CD4-positive, CD25-positive, alpha-beta regulatory T cell (primary cell): ENCODE data around the gene ASPN. TPM values are rescaled to one million over a fixed set of nuclear protein-coding genes. Genes with fewer than 3 reads are reported as not detected.

Experiments used
- ATAC-seq, 2 donors: fragments of 150-1000 bp; cut with Tn5 transposase; one replicate each; pipeline ENCODE4 v1.10.0; 2021; ENCODE audit warnings: low read depth in 2 of 2, moderate number of reproducible peaks in 2 of 2, moderate library complexity in 1 of 2
- DNase-seq, 3 donors: peaks; one replicate each; pipeline versions ENCODE4 v3.0.0 to v3.0.0-alpha.2; 2012 to 2022; ENCODE audit warnings: mixed read lengths in 1 of 3
- H3K27ac ChIP-seq: one replicate; pipeline ENCODE4 v1.7.0; 2013; ENCODE audit warnings: mild to moderate bottlenecking, low read length; ENCODE audit not compliant: insufficient read depth, poor library complexity, severe bottlenecking
- H3K27me3 ChIP-seq: one replicate; pipeline ENCODE4 v1.7.0; 2013; ENCODE audit warnings: low read length; ENCODE audit not compliant: control insufficient read depth, insufficient read depth
- H3K36me3 ChIP-seq: one replicate; pipeline ENCODE4 v1.7.0; 2013; ENCODE audit warnings: mild to moderate bottlenecking, low read length, moderate library complexity; ENCODE audit not compliant: control insufficient read depth, insufficient read depth
- H3K4me1 ChIP-seq: 2 replicates; pipeline ENCODE4 v1.7.0; 2013; ENCODE audit warnings: mild to moderate bottlenecking, low read length; ENCODE audit not compliant: insufficient read depth, control insufficient read depth, poor library complexity, severe bottlenecking
- H3K4me3 ChIP-seq: one replicate; pipeline ENCODE4 v1.7.0; 2013; ENCODE audit warnings: low read depth, mild to moderate bottlenecking, low read length, moderate library complexity
- H3K9me3 ChIP-seq, 2 experiments: 1 replicate in 1 of 2; 2 replicates in 1 of 2; pipeline ENCODE4 v1.7.0; 2013; ENCODE audit warnings: low read length in 2 of 2, mild to moderate bottlenecking in 1 of 2, moderate library complexity in 1 of 2; ENCODE audit not compliant: control insufficient read depth in 2 of 2
- H3K27ac Mint-ChIP-seq, 3 donors: one replicate each; pipeline ENCODE4 v1.8.0; 2020 to 2022; ENCODE audit warnings: mild to moderate bottlenecking in 3 of 3, mixed read lengths in 3 of 3, moderate library complexity in 2 of 3
- H3K27me3 Mint-ChIP-seq: one replicate; pipeline ENCODE4 v1.8.0; 2022; ENCODE audit warnings: mild to moderate bottlenecking, mixed read lengths
- H3K36me3 Mint-ChIP-seq: one replicate; pipeline ENCODE4 v1.8.0; 2020; ENCODE audit warnings: mixed read lengths
- H3K4me1 Mint-ChIP-seq, 4 donors: one replicate each; pipeline ENCODE4 v1.8.0; 2020 to 2022; ENCODE audit warnings: mixed read lengths in 4 of 4, mild to moderate bottlenecking in 1 of 4
- H3K4me3 Mint-ChIP-seq, 4 donors: one replicate each; pipeline ENCODE4 v1.8.0; 2020 to 2022; ENCODE audit warnings: mild to moderate bottlenecking in 4 of 4, mixed read lengths in 4 of 4, moderate library complexity in 3 of 4
- H3K9me3 Mint-ChIP-seq, 7 donors: one replicate each; pipeline ENCODE4 v1.8.0; 2020 to 2022; ENCODE audit warnings: mixed read lengths in 7 of 7, mild to moderate bottlenecking in 3 of 7, moderate library complexity in 2 of 7
- polyA plus RNA-seq, 4 donors: library from polyadenylated mRNA; unstranded; fragments of 300-500 nt; fragmentation: Illumina TruSeq; gene quantifications; one replicate each; pipeline ENCODE4 v1.2.3, GENCODE V29; 2021
- total RNA-seq: library from RNA; stranded (reverse); gene quantifications from one replicate; pipeline ENCODE4 v1.2.3, GENCODE V29; 2022

Gene ASPN
- total and polyA plus RNA-seq, 5 donors from 2014 or later = not detected

DNA sequence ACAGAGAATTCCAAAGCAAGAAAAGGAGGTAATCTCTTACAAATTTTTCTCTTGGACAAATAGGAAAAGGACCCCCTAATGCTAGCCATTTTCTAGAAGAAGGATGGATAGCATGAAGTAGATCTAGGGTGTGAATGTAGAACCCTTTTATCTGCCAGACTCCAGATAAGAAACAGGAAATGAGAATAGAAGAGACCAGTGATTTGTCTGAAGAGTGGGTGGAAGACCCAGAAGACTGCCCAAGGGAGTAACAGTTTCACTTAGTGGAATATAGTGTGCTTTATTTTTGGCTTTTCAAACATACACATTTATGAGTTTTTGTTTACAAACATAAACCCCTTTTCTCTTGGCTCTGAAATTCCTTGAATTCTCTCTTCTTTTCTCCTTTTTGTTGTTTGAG, 28.4 kb upstream of the ASPN start:
- Mint-ChIP-seq H3K4me1 (no peaks in the 10 kb centered on the region), H3K4me3 (no peak overlapping the region), H3K36me3 (no peaks in the 10 kb centered on the region), H3K27ac (no peak overlapping the region), H3K27me3 (no peaks in the 10 kb centered on the region), H3K9me3 (no peaks in the 10 kb centered on the region)
- no peak for DNase-seq
- Histone ChIP-seq H3K36me3 (no peaks in the 10 kb centered on the region), H3K4me1 (no peaks in the 10 kb centered on the region), H3K9me3 (no peaks in the 10 kb centered on the region), H3K4me3 (no peak overlapping the region), H3K27ac (no peak overlapping the region), H3K27me3 (no peaks in the 10 kb centered on the region)
- no peak for ATAC-seq

DNA sequence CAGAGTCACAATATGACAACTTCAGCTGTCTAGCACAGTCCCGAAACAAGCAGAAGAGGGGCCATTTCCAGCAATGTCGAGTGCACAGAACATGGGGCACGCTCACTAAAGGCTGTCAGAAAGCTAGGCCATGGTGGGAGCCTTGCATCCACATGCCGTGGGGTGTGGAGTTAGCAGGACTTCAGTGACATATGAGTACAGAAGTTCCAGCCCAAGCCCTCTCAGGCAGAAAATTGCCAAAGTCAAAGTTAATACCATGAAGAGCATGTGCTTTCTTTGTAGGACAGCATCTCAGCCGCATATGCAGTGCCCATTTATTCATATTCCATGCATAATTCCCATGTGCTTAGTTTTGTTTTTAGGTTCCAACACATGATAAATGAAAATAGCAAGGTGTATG, 26.7 kb upstream of the ASPN start:
- no peak overlapping the region for H3K27ac Mint-ChIP-seq
- Histone ChIP-seq H3K27ac (no peak overlapping the region), H3K9me3 (no peaks in the 10 kb centered on the region), H3K4me3 (no peak overlapping the region), H3K4me1 (no peaks in the 10 kb centered on the region), H3K36me3 (no peaks in the 10 kb centered on the region), H3K27me3 (no peaks in the 10 kb centered on the region)
- no peak overlapping the region for H3K4me3 Mint-ChIP-seq
- H3K36me3 Mint-ChIP-seq = no peaks in the 10 kb centered on the region
- H3K4me1 Mint-ChIP-seq = no peaks in the 10 kb centered on the region
- H3K27me3 Mint-ChIP-seq = no peaks in the 10 kb centered on the region
- H3K9me3 Mint-ChIP-seq = no peaks in the 10 kb centered on the region
- no peak for ATAC-seq
- DNase-seq = no peak

DNA sequence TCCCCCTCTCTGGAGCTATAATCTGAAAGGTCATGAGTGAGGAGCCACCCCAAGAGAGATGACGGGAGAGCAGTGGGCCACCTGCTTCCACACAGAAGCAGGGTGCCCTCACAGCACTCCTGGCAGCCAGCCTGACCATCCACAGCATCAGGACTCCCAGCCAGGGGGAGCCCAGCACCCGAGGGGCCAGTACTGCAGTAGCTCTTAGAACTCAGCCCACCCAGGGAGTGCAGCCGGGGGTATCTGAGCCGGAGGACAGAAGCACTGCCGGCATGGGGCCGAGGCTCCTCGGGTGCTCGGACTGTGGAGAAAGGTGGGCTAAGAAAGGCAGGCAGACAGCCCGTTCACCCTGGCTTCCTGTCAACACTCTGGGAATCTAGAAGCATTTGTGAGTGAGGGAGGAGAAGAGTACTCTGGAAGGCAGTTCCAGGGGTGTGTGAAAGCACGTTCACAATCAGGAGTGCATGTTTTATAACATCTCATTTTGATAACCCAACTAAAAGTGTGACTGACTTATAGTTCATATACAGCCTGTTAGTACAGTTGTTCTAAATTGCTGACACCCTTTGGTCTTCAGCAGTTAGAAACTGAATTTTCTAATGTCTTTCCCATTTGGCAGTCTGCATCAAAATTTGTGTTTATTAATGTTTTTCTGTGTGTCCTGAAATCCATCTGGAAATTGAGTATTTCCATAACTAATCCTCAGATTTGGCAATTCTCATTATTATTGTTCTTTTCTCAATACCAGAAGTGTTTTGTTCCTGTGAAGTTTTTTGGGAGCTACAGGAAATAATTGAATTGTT, 25.9 kb upstream of the ASPN start:
- ATAC-seq = no peak
- H3K4me1 ChIP-seq = no peaks in the 10 kb centered on the region

DNA sequence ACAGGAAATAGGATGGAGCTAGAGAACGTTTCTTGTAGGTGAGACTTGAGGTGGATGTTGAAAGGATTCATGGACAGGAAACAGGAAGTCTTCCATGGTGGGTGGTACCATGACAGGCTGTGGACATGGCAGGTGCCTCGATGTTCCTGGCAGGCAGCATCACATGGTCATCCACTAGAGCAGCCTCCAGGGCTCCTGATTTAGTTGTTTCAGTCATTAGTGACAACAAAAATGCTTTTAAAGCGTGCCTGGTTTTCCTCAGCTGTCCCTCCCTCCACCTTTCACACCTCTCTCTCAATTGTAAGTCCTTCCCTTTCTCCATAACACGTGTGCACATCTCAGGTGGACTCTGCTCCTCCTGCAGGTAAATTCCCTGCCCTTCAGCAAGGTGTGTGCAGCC, 25.2 kb upstream of the ASPN start:
- Mint-ChIP-seq H3K4me1 (no peaks in the 10 kb centered on the region), H3K27ac (peak overlapping the region in 1 of 3 donors; percentile 71), H3K27me3 (no peaks in the 10 kb centered on the region), H3K36me3 (no peaks in the 10 kb centered on the region), H3K9me3 (no peaks in the 10 kb centered on the region), H3K4me3 (no peak overlapping the region)
- no peak overlapping the region for H3K27ac ChIP-seq
- H3K4me3 ChIP-seq = no peak overlapping the region
- H3K9me3 ChIP-seq = no peaks in the 10 kb centered on the region
- ATAC-seq (no peak), DNase-seq (no peak)
- H3K36me3 ChIP-seq = no peaks in the 10 kb centered on the region
- H3K4me1 ChIP-seq = no peaks in the 10 kb centered on the region
- H3K27me3 ChIP-seq = no peaks in the 10 kb centered on the region

More for the DNA sequence above, 25.9 kb upstream of the ASPN start:
- Histone ChIP-seq H3K27ac (no peak overlapping the region), H3K27me3 (no peaks in the 10 kb centered on the region), H3K9me3 (no peaks in the 10 kb centered on the region), H3K4me3 (no peak overlapping the region), H3K36me3 (no peaks in the 10 kb centered on the region)
- no peaks in the 10 kb centered on the region for H3K4me1 Mint-ChIP-seq
- H3K4me3 Mint-ChIP-seq = no peak overlapping the region
- H3K27me3 Mint-ChIP-seq = no peaks in the 10 kb centered on the region
- no peak overlapping the region for H3K27ac Mint-ChIP-seq
- no peaks in the 10 kb centered on the region for H3K36me3 Mint-ChIP-seq
- DNase-seq = no peak
- H3K9me3 Mint-ChIP-seq = no peaks in the 10 kb centered on the region

DNA sequence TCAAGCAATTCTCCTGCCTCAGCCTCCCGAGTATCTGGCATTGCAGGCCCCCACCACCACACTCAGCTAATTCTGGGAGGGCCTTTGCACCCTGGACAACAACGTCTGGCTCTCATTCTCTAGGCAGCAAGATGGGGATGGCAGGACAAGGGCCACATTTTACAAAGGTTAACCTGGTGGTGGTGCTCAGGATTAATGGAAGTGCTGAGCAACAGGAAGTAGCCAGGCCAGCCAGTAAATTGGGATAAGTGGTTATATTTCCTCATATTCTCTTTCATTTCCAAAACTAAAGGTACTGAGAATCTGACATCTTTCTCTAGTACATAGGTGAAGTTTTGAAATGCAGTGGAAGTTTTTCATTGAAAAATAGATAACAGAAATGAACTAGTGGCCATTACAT, 24.7 kb upstream of the ASPN start:
- H3K27me3 ChIP-seq = no peaks in the 10 kb centered on the region
- Mint-ChIP-seq H3K27me3 (no peaks in the 10 kb centered on the region), H3K4me3 (no peak overlapping the region), H3K27ac (peak overlapping the region in 2 of 3 donors; percentile 32 to 71), H3K36me3 (no peaks in the 10 kb centered on the region), H3K9me3 (no peaks in the 10 kb centered on the region), H3K4me1 (no peaks in the 10 kb centered on the region)
- H3K27ac ChIP-seq = no peak overlapping the region
- DNase-seq (no peak), ATAC-seq (no peak)
- no peaks in the 10 kb centered on the region for H3K4me1 ChIP-seq
- no peak overlapping the region for H3K4me3 ChIP-seq
- H3K36me3 ChIP-seq = no peaks in the 10 kb centered on the region
- no peaks in the 10 kb centered on the region for H3K9me3 ChIP-seq

DNA sequence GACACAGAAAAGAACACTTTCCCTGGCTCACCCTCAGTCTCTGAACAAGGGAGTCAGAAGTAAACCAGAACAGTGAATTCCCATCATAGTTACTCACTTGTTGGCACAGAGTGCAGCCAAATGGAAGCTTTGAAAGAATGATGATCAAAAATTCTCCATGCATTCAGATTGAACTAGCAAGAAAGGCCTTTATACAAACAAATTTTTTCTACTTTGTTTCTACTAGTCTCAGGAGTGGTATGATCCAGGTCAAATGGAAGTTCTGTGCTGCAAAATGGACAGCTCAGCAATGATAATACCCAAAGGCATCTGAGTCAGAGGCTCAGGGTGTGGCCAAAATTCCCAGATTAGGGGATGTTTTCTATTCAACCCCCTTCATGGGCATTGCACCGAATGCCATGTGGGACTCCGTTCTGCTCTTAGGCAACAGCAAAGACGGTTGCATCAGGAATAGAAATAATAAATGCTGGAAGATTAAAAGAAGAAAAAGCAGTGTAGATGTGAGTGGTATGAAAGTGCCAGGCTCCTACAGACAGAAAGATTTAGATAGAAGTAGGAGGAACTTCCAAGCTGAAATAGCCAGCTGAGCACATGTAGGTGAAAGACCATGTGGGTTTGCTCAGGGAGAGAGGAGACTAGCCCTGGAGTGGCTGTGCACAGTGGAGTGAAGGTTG, 24.0 kb upstream of the ASPN start:
- Mint-ChIP-seq H3K27me3 (no peaks in the 10 kb centered on the region), H3K27ac (no peak overlapping the region), H3K9me3 (no peaks in the 10 kb centered on the region), H3K36me3 (no peaks in the 10 kb centered on the region), H3K4me3 (peak overlapping the region in 1 of 4 donors; percentile 12), H3K4me1 (no peaks in the 10 kb centered on the region)
- ATAC-seq = no peak
- H3K9me3 ChIP-seq = no peaks in the 10 kb centered on the region
- H3K27me3 ChIP-seq = no peaks in the 10 kb centered on the region
- DNase-seq = no peak
- no peaks in the 10 kb centered on the region for H3K4me1 ChIP-seq
- no peaks in the 10 kb centered on the region for H3K36me3 ChIP-seq
- no peak overlapping the region for H3K27ac ChIP-seq
- H3K4me3 ChIP-seq = no peak overlapping the region

DNA sequence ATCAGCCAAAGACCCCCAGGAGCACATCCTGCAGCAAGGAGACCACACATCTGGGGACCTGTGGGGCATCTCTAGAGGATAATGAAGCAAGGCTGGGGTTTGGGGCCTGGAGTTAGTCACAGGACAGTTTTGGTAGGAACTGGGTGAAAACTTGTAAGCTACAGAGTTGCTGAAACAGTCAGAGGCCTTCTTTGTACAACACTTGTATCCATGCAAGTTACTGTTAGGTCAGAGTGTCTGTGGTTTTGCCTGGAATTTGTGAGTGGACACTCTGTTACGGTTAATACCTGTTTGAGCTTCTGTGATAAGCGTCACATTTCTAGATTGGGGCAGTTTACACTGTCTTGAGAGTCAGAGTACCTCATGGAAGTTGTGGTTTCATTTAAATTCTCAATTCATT, 22.6 kb upstream of the ASPN start:
- no peak overlapping the region for H3K27ac Mint-ChIP-seq
- no peaks in the 10 kb centered on the region for H3K27me3 ChIP-seq
- H3K4me1 Mint-ChIP-seq = no peaks in the 10 kb centered on the region
- no peaks in the 10 kb centered on the region for H3K36me3 Mint-ChIP-seq
- no peaks in the 10 kb centered on the region for H3K9me3 Mint-ChIP-seq
- no peaks in the 10 kb centered on the region for H3K9me3 ChIP-seq
- no peaks in the 10 kb centered on the region for H3K27me3 Mint-ChIP-seq
- H3K27ac ChIP-seq = no peak overlapping the region
- ATAC-seq (no peak), DNase-seq (no peak)
- no peak overlapping the region for H3K4me3 Mint-ChIP-seq
- H3K36me3 ChIP-seq = no peaks in the 10 kb centered on the region
- no peaks in the 10 kb centered on the region for H3K4me1 ChIP-seq
- H3K4me3 ChIP-seq = no peak overlapping the region

DNA sequence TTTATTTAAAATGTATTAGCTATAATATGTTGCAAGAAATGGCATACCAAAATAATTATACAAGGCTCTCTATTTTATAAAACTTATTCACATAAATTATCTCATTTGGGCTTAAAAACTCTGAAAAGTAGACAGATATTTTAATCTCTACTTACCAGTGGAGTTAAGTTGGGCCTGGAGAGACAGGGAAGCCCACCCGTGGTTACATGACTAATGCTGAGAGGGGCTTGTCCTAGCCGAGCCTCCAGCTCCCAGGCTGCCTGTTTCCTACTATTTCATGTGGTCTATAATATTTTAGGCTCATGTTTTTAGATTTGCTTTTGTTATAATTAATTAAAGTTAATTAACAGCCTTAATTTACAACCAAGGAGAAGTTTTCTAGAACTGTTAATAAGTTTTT, 20.9 kb upstream of the ASPN start:
- H3K4me1 ChIP-seq = no peaks in the 10 kb centered on the region
- Mint-ChIP-seq H3K27ac (no peak overlapping the region), H3K4me1 (no peaks in the 10 kb centered on the region), H3K9me3 (no peaks in the 10 kb centered on the region), H3K27me3 (no peaks in the 10 kb centered on the region), H3K4me3 (no peak overlapping the region), H3K36me3 (no peaks in the 10 kb centered on the region)
- no peaks in the 10 kb centered on the region for H3K9me3 ChIP-seq
- no peak overlapping the region for H3K27ac ChIP-seq
- ATAC-seq (no peak), DNase-seq (no peak)
- H3K27me3 ChIP-seq = no peaks in the 10 kb centered on the region
- H3K4me3 ChIP-seq = no peak overlapping the region
- H3K36me3 ChIP-seq = no peaks in the 10 kb centered on the region
